Muscle of leg (tissue), 11 donors: ENCODE results near the gene SSBP3. TPM values are rescaled to one million over a fixed set of nuclear protein-coding genes. Genes with fewer than 3 reads are reported as not detected.

Experiments
- DNase-seq: peaks from one replicate; pipeline ENCODE4 v3.0.0; 2013
- H3K27ac ChIP-seq: one replicate; pipeline ENCODE4 v1.5.1; 2013; ENCODE audit warnings: mild to moderate bottlenecking, low read length, control low read depth
- H3K27me3 ChIP-seq: one replicate; pipeline ENCODE4 v1.6.1; 2013; ENCODE audit warnings: low read length; ENCODE audit not compliant: control insufficient read depth, insufficient read depth
- H3K36me3 ChIP-seq: one replicate; pipeline ENCODE4 v1.6.1; 2013; ENCODE audit warnings: low read length; ENCODE audit not compliant: control insufficient read depth, insufficient read depth
- H3K4me1 ChIP-seq: one replicate; pipeline ENCODE4 v1.6.1; 2013; ENCODE audit warnings: low read length; ENCODE audit not compliant: control insufficient read depth, insufficient read depth
- H3K4me3 ChIP-seq: one replicate; pipeline ENCODE4 v1.5.1; 2013; ENCODE audit warnings: low read length, control low read depth
- H3K9me3 ChIP-seq: replicated peaks from 2 replicates; pipeline ENCODE4 v1.6.1; 2013; ENCODE audit warnings: low read depth, low read length; ENCODE audit not compliant: control insufficient read depth
- WGBS: methylation state at CpG from one replicate; pipeline ENCODE4 v1.1.5; 2013; ENCODE audit warnings: missing lambda C conversion rate; ENCODE audit not compliant: insufficient coverage; 5-methylcytosine and 5-hydroxymethylcytosine counted together
- polyA plus RNA-seq, 8 donors: library from polyadenylated mRNA; unstranded; fragments of 120-200 nt; gene quantifications; one replicate each; pipeline versions ENCODE4 v1.2.1 to v1.2.3, GENCODE V29; 2013; ENCODE audit warnings: inconsistent platforms in 1 of 8, low replicate concordance in 1 of 8; ENCODE audit not compliant: insufficient read length in 8 of 8, insufficient read depth in 1 of 8
- total RNA-seq: library from RNA; stranded (reverse); fragments of 120-200 nt; gene quantifications from one replicate; pipeline ENCODE4 v1.2.4, GENCODE V29; 2013

The SSBP3 gene
- total and polyA plus RNA-seq, 9 donors = 14.9 to 63.8 (median 54.2) TPM

- H3K4me1 ChIP-seq = peaks cover 42% of the 10 kb centered on the region
- H3K36me3 ChIP-seq = peaks cover 47% of the 10 kb centered on the region
- H3K4me3 ChIP-seq = peak overlapping the region; percentile 73
- H3K9me3 ChIP-seq = no peaks in the 10 kb centered on the region
- H3K27me3 ChIP-seq = no peaks in the 10 kb centered on the region
- DNase-seq = no peak
- 20% methylated on average over 1 of the region's 11 CpGs for WGBS
- no peak overlapping the region for H3K27ac ChIP-seq
These were observed 1.9 kb downstream of the SSBP3 start for GRCh38 chr1:54404263-54404662.

GRCh38 chr1:54403808-54404261 is 2.4 kb downstream of the SSBP3 start:
- Histone ChIP-seq H3K27me3 (no peaks in the 10 kb centered on the region), H3K4me3 (peak overlapping the region; percentile 73), H3K4me1 (peaks cover 45% of the 10 kb centered on the region), H3K36me3 (peaks cover 51% of the 10 kb centered on the region), H3K9me3 (no peaks in the 10 kb centered on the region), H3K27ac (no peak overlapping the region)
- DNase-seq = no peak
- WGBS = 29% methylated on average over 4 of the region's 10 CpGs

- no peak for DNase-seq
- 36% methylated on average over 8 of the region's 9 CpGs for WGBS
- H3K9me3 ChIP-seq = no peaks in the 10 kb centered on the region
- H3K4me1 ChIP-seq = peaks cover 44% of the 10 kb centered on the region
- H3K36me3 ChIP-seq = peaks cover 56% of the 10 kb centered on the region
- H3K4me3 ChIP-seq = no peak overlapping the region
- H3K27me3 ChIP-seq = no peaks in the 10 kb centered on the region
- H3K27ac ChIP-seq = no peak overlapping the region
These were observed 2.8 kb downstream of the SSBP3 start for GRCh38 chr1:54403405-54403804.

- H3K9me3 ChIP-seq = no peaks in the 10 kb centered on the region
- no peaks in the 10 kb centered on the region for H3K27me3 ChIP-seq
- H3K27ac ChIP-seq = no peak overlapping the region
- H3K4me1 ChIP-seq = peaks cover 43% of the 10 kb centered on the region
- 71% methylated on average over 1 of the region's 7 CpGs for WGBS
- H3K36me3 ChIP-seq = peaks cover 60% of the 10 kb centered on the region
- no peak for DNase-seq
- H3K4me3 ChIP-seq = no peak overlapping the region
These were observed 3.3 kb downstream of the SSBP3 start for GRCh38 chr1:54402896-54403295.

GRCh38 chr1:54401799-54402198 is 4.4 kb downstream of the SSBP3 start:
- Histone ChIP-seq H3K9me3 (no peaks in the 10 kb centered on the region), H3K4me1 (peaks cover 48% of the 10 kb centered on the region), H3K36me3 (peaks cover 70% of the 10 kb centered on the region), H3K4me3 (no peak overlapping the region), H3K27ac (no peak overlapping the region), H3K27me3 (no peaks in the 10 kb centered on the region)
- no peak for DNase-seq
- WGBS = no CpG with 5 or more reads among the region's 6 CpGs

GRCh38 chr1:54400329-54400728 is 5.9 kb downstream of the SSBP3 start:
- H3K9me3 ChIP-seq = no peaks in the 10 kb centered on the region
- H3K36me3 ChIP-seq = peaks cover 74% of the 10 kb centered on the region
- H3K27me3 ChIP-seq = no peaks in the 10 kb centered on the region
- H3K4me1 ChIP-seq = peaks cover 60% of the 10 kb centered on the region
- H3K4me3 ChIP-seq = no peak overlapping the region
- DNase-seq = no peak
- WGBS = 97% methylated on average over 2 of the region's 2 CpGs
- no peak overlapping the region for H3K27ac ChIP-seq

- H3K4me3 ChIP-seq = no peak overlapping the region
- peaks cover 56% of the 10 kb centered on the region for H3K4me1 ChIP-seq
- peaks cover 78% of the 10 kb centered on the region for H3K36me3 ChIP-seq
- DNase-seq = no peak
- no peak overlapping the region for H3K27ac ChIP-seq
- no peaks in the 10 kb centered on the region for H3K9me3 ChIP-seq
- 83% methylated on average over 2 of the region's 4 CpGs for WGBS
- no peaks in the 10 kb centered on the region for H3K27me3 ChIP-seq
These were observed 6.4 kb downstream of the SSBP3 start for GRCh38 chr1:54399765-54400164.

GRCh38 chr1:54398963-54399528 is 7.1 kb downstream of the SSBP3 start:
- Histone ChIP-seq H3K9me3 (no peaks in the 10 kb centered on the region), H3K4me3 (no peak overlapping the region), H3K27me3 (no peaks in the 10 kb centered on the region), H3K4me1 (peaks cover 50% of the 10 kb centered on the region), H3K36me3 (peaks cover 75% of the 10 kb centered on the region), H3K27ac (no peak overlapping the region)
- no peak for DNase-seq
- WGBS = 88% methylated on average over 4 of the region's 9 CpGs

GRCh38 chr1:54397980-54398379 is 8.2 kb downstream of the SSBP3 start:
- H3K36me3 ChIP-seq = peaks cover 71% of the 10 kb centered on the region
- H3K27me3 ChIP-seq = no peaks in the 10 kb centered on the region
- no peak overlapping the region for H3K4me3 ChIP-seq
- no CpG with 5 or more reads among the region's 3 CpGs for WGBS
- peak overlapping the region; percentile 78 for H3K27ac ChIP-seq
- DNase-seq = no peak
- no peaks in the 10 kb centered on the region for H3K9me3 ChIP-seq
- H3K4me1 ChIP-seq = peaks cover 44% of the 10 kb centered on the region

GRCh38 chr1:54397090-54397591 is 9.1 kb downstream of the SSBP3 start:
- DNase-seq = peak; percentile 79
- H3K27me3 ChIP-seq = no peaks in the 10 kb centered on the region
- H3K36me3 ChIP-seq = peaks cover 71% of the 10 kb centered on the region
- H3K9me3 ChIP-seq = no peaks in the 10 kb centered on the region
- H3K4me1 ChIP-seq = peaks cover 44% of the 10 kb centered on the region
- WGBS = 57% methylated on average over 4 of the region's 5 CpGs
- peak overlapping the region; percentile 78 for H3K27ac ChIP-seq
- no peak overlapping the region for H3K4me3 ChIP-seq
